ENCODE results near the gene LMAN2.

DNA sequence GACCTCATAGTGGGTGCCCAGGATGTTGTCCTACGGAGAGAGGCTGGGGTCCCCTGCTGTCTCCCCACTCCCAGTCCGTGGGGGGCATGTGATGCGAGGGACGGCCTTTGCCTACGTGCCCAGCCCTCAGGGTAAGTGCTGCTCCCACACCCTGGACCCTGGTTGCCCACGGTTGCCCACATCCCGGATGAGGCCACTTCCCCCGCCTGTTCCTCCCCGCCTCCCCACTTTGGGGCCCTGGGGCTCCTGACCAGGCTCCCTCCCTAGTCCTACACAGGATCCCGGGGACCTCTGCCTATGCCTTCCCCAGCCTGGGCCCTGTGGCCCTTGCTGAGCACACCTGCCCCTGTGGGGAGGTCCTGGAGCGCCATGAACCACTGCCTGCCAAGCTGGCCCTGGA, 34.3 kb upstream of the LMAN2 start:
- TF ChIP-seq, protein P1, sequence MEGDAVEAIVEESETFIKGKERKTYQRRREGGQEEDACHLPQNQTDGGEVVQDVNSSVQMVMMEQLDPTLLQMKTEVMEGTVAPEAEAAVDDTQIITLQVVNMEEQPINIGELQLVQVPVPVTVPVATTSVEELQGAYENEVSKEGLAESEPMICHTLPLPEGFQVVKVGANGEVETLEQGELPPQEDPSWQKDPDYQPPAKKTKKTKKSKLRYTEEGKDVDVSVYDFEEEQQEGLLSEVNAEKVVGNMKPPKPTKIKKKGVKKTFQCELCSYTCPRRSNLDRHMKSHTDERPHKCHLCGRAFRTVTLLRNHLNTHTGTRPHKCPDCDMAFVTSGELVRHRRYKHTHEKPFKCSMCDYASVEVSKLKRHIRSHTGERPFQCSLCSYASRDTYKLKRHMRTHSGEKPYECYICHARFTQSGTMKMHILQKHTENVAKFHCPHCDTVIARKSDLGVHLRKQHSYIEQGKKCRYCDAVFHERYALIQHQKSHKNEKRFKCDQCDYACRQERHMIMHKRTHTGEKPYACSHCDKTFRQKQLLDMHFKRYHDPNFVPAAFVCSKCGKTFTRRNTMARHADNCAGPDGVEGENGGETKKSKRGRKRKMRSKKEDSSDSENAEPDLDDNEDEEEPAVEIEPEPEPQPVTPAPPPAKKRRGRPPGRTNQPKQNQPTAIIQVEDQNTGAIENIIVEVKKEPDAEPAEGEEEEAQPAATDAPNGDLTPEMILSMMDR (optimal IDR thresholded peaks at IDR 0.05 in 1 of 3, IDR thresholded peaks at IDR 0.05 in 1 of 3, conservative IDR thresholded peaks at IDR 0.05 in 1 of 3; ENCODE audit: extremely low read depth in 1 of 3, insufficient read depth in 2 of 3, low read length in 3 of 3): no peak
- no peak for TF ChIP-seq EZH2 (IDR thresholded peaks at IDR 0.05; ENCODE audit: low read length)
